HepG2 (cell line): ENCODE measurements around the gene CD6. TPM values are rescaled to one million over a fixed set of nuclear protein-coding genes. Genes with fewer than 3 reads are reported as not detected.

Source experiments
- GLI4 ChIP-seq: sonication (generic); formaldehyde crosslinking; IDR thresholded peaks from 2 replicates; pipeline ENCODE4 v1.5.1; 2020; ENCODE audit warnings: missing genetic modification reagents, mild to moderate bottlenecking, moderate library complexity, borderline replicate concordance
- GTF3A ChIP-seq: sonication (generic); formaldehyde crosslinking; conservative IDR thresholded peaks from 2 replicates; pipeline ENCODE4 v1.4.0; 2020; ENCODE audit warnings: mild to moderate bottlenecking, missing genetic modification reagents
- IRX3 ChIP-seq: sonication (generic); formaldehyde crosslinking; IDR thresholded peaks from 2 replicates; pipeline ENCODE4 v1.8.1; 2023; ENCODE audit warnings: mild to moderate bottlenecking, low read depth, missing genetic modification reagents, borderline replicate concordance
- JDP2 ChIP-seq: sonication (generic); formaldehyde crosslinking; IDR thresholded peaks from 2 replicates; pipeline ENCODE4 v1.8.1; 2022; ENCODE audit warnings: missing genetic modification reagents, borderline replicate concordance
- MYC ChIP-seq: sonication (generic); formaldehyde crosslinking; IDR thresholded peaks from 2 replicates; pipeline ENCODE4 v1.9.0; 2021; ENCODE audit warnings: missing genetic modification reagents, borderline replicate concordance
- NCOA5 ChIP-seq: sonication (generic); formaldehyde crosslinking; IDR thresholded peaks from 2 replicates; pipeline ENCODE4 v1.4.0; 2020; ENCODE audit warnings: missing genetic modification reagents
- RBM39 ChIP-seq: fragments of 200-400 bp; formaldehyde crosslinking; IDR thresholded peaks from one replicate; pipeline ENCODE4 v1.6.1; 2018; ENCODE audit warnings: antibody characterized with exemption, mild to moderate bottlenecking, low read depth, low read length; ENCODE audit not compliant: poor library complexity, severe bottlenecking
- RFXAP ChIP-seq: sonication (generic); formaldehyde crosslinking; IDR thresholded peaks from 2 replicates; pipeline ENCODE4 v1.4.0; 2020; ENCODE audit warnings: missing genetic modification reagents, borderline replicate concordance
- ZNF501 ChIP-seq: sonication (generic); formaldehyde crosslinking; IDR thresholded peaks from 2 replicates; pipeline ENCODE4 v1.5.1; 2020; ENCODE audit warnings: mild to moderate bottlenecking, moderate library complexity, missing genetic modification reagents
- ZNF572 ChIP-seq: sonication (generic); formaldehyde crosslinking; IDR thresholded peaks from 2 replicates; pipeline ENCODE4 v1.5.1; 2020; ENCODE audit warnings: mild to moderate bottlenecking, missing genetic modification reagents
- ZNF816 ChIP-seq: sonication (generic); formaldehyde crosslinking; IDR thresholded peaks from 2 replicates; pipeline ENCODE4 v1.8.0; 2022; ENCODE audit warnings: missing genetic modification reagents, mild to moderate bottlenecking, borderline replicate concordance
- polyA plus RNA-seq, 8 experiments: library from polyadenylated mRNA; depleted of rRNA in 3 of 8; stranded (reverse) in 7 of 8; unstranded in 1 of 8; fragments of >200 nt; fragmentation: Illumina TruSeq in 4 of 8; extraction: Trizol in 4 of 8; gene quantifications; 2 replicates each; pipeline versions ENCODE4 v1.2.1 to v1.2.3, GENCODE V29; 2011 to 2016; ENCODE audit warnings: low read depth in 4 of 8, missing spikeins in 1 of 8, mixed read lengths in 1 of 8; ENCODE audit not compliant: insufficient read depth in 1 of 8
- total RNA-seq, 5 experiments: library from RNA; depleted of rRNA; stranded (reverse); fragments of >200 nt; fragmentation: Illumina TruSeq; extraction: Trizol; gene quantifications; 2 replicates each; pipeline ENCODE4 v1.2.3, GENCODE V29; 2016; ENCODE audit warnings: low read depth in 1 of 5
- TF ChIP-seq, protein P1 (sequence below): sonication (generic); formaldehyde crosslinking; IDR thresholded peaks from 2 replicates; pipeline ENCODE4 v1.5.0; 2020; ENCODE audit warnings: mild to moderate bottlenecking, missing genetic modification reagents, borderline replicate concordance
- TF ChIP-seq, protein P2 (sequence below): IDR thresholded peaks from 2 replicates; pipeline ENCODE4 v1.6.1; 2016; ENCODE audit warnings: missing biosample characterization, missing genetic modification reagents, low read depth
- TF ChIP-seq, protein P3 (sequence below): sonication (generic); formaldehyde crosslinking; conservative IDR thresholded peaks from 2 replicates; pipeline ENCODE4 v1.8.1; 2023; ENCODE audit warnings: missing genetic modification reagents

Gene CD6
- total and polyA plus RNA-seq, 2 of the 13 experiments (the other 11 are each of a cell fraction or from before 2014, with no cell fraction given): not detected

DNA sequence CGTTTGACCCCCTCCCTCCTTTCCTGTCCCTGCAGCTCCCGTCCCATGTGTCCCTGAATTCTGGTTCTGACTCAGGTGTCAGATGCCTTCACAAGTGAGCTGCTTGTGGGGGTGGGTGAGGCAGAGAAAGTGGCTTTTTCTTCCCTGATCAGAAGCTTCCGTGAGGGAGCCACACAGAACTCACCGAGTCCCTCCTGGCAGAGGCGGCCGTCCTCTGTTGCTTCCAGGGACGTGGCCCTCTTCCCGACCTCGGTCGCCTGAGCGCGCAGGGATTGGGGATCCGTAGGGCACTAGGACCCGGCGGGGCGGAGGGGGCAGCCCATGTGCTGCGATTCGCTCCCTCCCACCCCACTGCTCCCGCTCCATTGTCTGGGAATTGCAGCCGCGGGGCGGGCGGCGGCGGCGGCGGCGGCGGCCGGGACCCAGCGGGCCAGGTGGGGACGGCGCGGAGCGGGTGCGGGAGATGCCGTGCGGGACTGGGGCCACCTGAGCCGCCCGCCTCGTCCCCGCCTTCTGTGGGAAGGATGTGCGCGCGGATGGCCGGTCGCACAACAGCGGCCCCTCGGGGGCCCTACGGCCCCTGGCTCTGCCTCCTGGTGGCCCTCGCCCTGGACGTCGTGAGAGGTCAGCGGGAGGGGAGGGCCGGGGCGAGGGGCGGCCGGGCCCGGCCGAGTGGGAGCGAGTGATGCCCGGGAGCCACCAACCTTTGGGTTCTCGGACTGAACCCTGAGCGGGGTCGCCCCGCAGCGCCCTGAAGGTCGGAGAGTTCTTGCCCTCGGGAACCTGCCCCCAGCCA is 47.2 kb upstream of the CD6 start, which contains the start of gene TMEM132A (continued):
- TF ChIP-seq, protein P1, sequence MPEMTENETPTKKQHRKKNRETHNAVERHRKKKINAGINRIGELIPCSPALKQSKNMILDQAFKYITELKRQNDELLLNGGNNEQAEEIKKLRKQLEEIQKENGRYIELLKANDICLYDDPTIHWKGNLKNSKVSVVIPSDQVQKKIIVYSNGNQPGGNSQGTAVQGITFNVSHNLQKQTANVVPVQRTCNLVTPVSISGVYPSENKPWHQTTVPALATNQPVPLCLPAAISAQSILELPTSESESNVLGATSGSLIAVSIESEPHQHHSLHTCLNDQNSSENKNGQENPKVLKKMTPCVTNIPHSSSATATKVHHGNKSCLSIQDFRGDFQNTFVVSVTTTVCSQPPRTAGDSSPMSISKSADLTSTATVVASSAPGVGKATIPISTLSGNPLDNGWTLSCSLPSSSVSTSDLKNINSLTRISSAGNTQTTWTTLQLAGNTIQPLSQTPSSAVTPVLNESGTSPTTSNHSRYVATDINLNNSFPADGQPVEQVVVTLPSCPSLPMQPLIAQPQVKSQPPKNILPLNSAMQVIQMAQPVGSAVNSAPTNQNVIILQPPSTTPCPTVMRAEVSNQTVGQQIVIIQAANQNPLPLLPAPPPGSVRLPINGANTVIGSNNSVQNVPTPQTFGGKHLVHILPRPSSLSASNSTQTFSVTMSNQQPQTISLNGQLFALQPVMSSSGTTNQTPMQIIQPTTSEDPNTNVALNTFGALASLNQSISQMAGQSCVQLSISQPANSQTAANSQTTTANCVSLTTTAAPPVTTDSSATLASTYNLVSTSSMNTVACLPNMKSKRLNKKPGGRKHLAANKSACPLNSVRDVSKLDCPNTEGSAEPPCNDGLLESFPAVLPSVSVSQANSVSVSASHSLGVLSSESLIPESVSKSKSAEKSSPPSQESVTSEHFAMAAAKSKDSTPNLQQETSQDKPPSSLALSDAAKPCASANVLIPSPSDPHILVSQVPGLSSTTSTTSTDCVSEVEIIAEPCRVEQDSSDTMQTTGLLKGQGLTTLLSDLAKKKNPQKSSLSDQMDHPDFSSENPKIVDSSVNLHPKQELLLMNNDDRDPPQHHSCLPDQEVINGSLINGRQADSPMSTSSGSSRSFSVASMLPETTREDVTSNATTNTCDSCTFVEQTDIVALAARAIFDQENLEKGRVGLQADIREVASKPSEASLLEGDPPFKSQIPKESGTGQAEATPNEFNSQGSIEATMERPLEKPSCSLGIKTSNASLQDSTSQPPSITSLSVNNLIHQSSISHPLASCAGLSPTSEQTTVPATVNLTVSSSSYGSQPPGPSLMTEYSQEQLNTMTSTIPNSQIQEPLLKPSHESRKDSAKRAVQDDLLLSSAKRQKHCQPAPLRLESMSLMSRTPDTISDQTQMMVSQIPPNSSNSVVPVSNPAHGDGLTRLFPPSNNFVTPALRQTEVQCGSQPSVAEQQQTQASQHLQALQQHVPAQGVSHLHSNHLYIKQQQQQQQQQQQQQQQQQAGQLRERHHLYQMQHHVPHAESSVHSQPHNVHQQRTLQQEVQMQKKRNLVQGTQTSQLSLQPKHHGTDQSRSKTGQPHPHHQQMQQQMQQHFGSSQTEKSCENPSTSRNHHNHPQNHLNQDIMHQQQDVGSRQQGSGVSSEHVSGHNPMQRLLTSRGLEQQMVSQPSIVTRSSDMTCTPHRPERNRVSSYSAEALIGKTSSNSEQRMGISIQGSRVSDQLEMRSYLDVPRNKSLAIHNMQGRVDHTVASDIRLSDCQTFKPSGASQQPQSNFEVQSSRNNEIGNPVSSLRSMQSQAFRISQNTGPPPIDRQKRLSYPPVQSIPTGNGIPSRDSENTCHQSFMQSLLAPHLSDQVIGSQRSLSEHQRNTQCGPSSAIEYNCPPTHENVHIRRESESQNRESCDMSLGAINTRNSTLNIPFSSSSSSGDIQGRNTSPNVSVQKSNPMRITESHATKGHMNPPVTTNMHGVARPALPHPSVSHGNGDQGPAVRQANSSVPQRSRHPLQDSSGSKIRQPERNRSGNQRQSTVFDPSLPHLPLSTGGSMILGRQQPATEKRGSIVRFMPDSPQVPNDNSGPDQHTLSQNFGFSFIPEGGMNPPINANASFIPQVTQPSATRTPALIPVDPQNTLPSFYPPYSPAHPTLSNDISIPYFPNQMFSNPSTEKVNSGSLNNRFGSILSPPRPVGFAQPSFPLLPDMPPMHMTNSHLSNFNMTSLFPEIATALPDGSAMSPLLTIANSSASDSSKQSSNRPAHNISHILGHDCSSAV (CRISPR knock-in tag): no peak
- TF ChIP-seq, protein P2, sequence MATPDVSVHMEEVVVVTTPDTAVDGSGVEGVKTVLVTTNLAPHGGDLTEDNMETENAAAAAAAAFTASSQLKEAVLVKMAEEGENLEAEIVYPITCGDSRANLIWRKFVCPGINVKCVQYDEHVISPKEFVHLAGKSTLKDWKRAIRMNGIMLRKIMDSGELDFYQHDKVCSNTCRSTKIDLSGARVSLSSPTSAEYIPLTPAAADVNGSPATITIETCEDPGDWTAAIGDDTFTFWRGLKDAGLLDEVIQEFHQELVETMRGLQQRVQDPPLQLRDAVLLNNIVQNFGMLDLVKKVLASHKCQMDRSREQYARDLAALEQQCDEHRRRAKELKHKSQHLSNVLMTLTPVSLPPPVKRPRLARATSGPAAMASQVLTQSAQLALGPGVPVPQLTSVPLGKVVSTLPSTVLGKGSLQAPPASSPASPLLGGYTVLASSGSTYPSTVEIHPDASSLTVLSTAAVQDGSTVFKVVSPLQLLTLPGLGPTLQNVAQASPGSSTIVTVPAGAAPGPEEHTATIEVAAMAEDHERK: no peak
- TF ChIP-seq ZNF572 (CRISPR knock-in tag): no peak
- TF ChIP-seq JDP2 (CRISPR knock-in tag): no peak
- no peak for TF ChIP-seq GTF3A
- TF ChIP-seq RBM39: no peak
- 0 out of 2 replicates have a peak, but pooled peaks have one; percentile 29 for TF ChIP-seq ZNF501 (CRISPR knock-in tag)
- TF ChIP-seq IRX3 (CRISPR knock-in tag): peak; percentile 81
- peak; percentile 97 for TF ChIP-seq MYC (CRISPR knock-in tag)
- peak; percentile 75; the same call in 1 of the 2 replicates for TF ChIP-seq RFXAP (CRISPR knock-in tag)
- peak; percentile 44; the same call in 1 of the 2 replicates for TF ChIP-seq ZNF816 (CRISPR knock-in tag)
- TF ChIP-seq NCOA5 (CRISPR knock-in tag): no peak
- TF ChIP-seq GLI4 (CRISPR knock-in tag): no peak
- TF ChIP-seq, protein P3, sequence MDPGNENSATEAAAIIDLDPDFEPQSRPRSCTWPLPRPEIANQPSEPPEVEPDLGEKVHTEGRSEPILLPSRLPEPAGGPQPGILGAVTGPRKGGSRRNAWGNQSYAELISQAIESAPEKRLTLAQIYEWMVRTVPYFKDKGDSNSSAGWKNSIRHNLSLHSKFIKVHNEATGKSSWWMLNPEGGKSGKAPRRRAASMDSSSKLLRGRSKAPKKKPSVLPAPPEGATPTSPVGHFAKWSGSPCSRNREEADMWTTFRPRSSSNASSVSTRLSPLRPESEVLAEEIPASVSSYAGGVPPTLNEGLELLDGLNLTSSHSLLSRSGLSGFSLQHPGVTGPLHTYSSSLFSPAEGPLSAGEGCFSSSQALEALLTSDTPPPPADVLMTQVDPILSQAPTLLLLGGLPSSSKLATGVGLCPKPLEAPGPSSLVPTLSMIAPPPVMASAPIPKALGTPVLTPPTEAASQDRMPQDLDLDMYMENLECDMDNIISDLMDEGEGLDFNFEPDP (CRISPR knock-in tag): no peak
